Skeletal muscle tissue (tissue), 4 donors: Measurements from ENCODE around the gene ANGPTL8. TPM values are rescaled to one million over a fixed set of nuclear protein-coding genes. Genes with fewer than 3 reads are reported as not detected.

Source experiments
- H3K27ac ChIP-seq: one replicate; pipeline ENCODE4 v1.7.0; 2013; ENCODE audit warnings: mild to moderate bottlenecking, low read depth, low read length, inconsistent platforms
- H3K27me3 ChIP-seq, 3 donors: one replicate each; pipeline ENCODE4 v1.7.0; 2013; ENCODE audit warnings: low read length in 3 of 3; ENCODE audit not compliant: control insufficient read depth in 3 of 3, insufficient read depth in 3 of 3
- H3K36me3 ChIP-seq, 3 donors: one replicate each; pipeline ENCODE4 v1.7.0; 2013; ENCODE audit warnings: low read length in 3 of 3; ENCODE audit not compliant: control insufficient read depth in 3 of 3, insufficient read depth in 3 of 3
- H3K4me1 ChIP-seq, 3 donors: one replicate each; pipeline ENCODE4 v1.7.0; 2013; ENCODE audit warnings: low read length in 3 of 3, mild to moderate bottlenecking in 3 of 3; ENCODE audit not compliant: control insufficient read depth in 3 of 3, insufficient read depth in 3 of 3
- H3K4me3 ChIP-seq, 3 donors: one replicate each; pipeline ENCODE4 v1.7.0; 2013; ENCODE audit warnings: low read length in 3 of 3
- H3K9ac ChIP-seq, 3 donors: one replicate each; pipeline ENCODE4 v1.7.0; 2013; ENCODE audit warnings: low read length in 3 of 3, mild to moderate bottlenecking in 3 of 3, moderate library complexity in 2 of 3, low read depth in 1 of 3
- H3K9me3 ChIP-seq, 3 donors: one replicate each; pipeline ENCODE4 v1.7.0; 2013; ENCODE audit warnings: low read length in 3 of 3; ENCODE audit not compliant: control insufficient read depth in 3 of 3
- total RNA-seq: library from RNA; depleted of rRNA; stranded (reverse); fragments of >200 nt; gene quantifications from one replicate; pipeline ENCODE4 v1.2.3, GENCODE V29; 2014
- donor health status: Osteomylitis.

Gene ANGPTL8
- total RNA-seq, 1 donor from 2014 or later, result 3.1 TPM

- Histone ChIP-seq H3K27me3 (no peaks in the 10 kb centered on the region), H3K4me1 (peaks cover 7 to 23% (median 11%) of the 10 kb centered on the region in 3 donors), H3K9me3 (peaks cover 2 to 10% (median 3%) of the 10 kb centered on the region in 3 donors), H3K4me3 (peak overlapping the region; percentile 29 to 35 (median 30)), H3K9ac (peak overlapping the region in 1 of 3 donors; percentile 40), H3K36me3 (peaks cover 0 to 23% (median 6%) of the 10 kb centered on the region in 3 donors), H3K27ac (no peak overlapping the region)
Measured at GRCh38 chr19:11243798-11244169, 4.4 kb downstream of the ANGPTL8 start.

- Histone ChIP-seq H3K27me3 (no peaks in the 10 kb centered on the region), H3K9me3 (peaks cover 0 to 3% (median 0%) of the 10 kb centered on the region in 3 donors), H3K36me3 (peaks cover 0 to 18% (median 2%) of the 10 kb centered on the region in 3 donors), H3K27ac (peak overlapping the region; percentile 9), H3K4me1 (peaks cover 7 to 23% (median 11%) of the 10 kb centered on the region in 3 donors), H3K9ac (no peak overlapping the region), H3K4me3 (no peak overlapping the region)
Measured at GRCh38 chr19:11244846-11245589, 5.6 kb downstream of the ANGPTL8 start.

GRCh38 chr19:11246941-11247340, 7.5 kb downstream of the ANGPTL8 start:
- H3K4me3 ChIP-seq, result no peak overlapping the region
- H3K9ac ChIP-seq, result peak overlapping the region in 1 of 3 donors; percentile 25
- peak overlapping the region; percentile 6 for H3K27ac ChIP-seq
- H3K36me3 ChIP-seq, result peaks cover 0 to 11% (median 2%) of the 10 kb centered on the region in 3 donors
- H3K4me1 ChIP-seq, result peaks cover 7 to 23% (median 11%) of the 10 kb centered on the region in 3 donors
- H3K27me3 ChIP-seq, result no peaks in the 10 kb centered on the region
- H3K9me3 ChIP-seq, result no peaks in the 10 kb centered on the region

- Histone ChIP-seq H3K36me3 (peaks cover 3 to 13% (median 4%) of the 10 kb centered on the region in 3 donors), H3K4me1 (peaks cover 7 to 28% (median 14%) of the 10 kb centered on the region in 3 donors), H3K4me3 (no peak overlapping the region), H3K9ac (no peak overlapping the region), H3K27me3 (no peaks in the 10 kb centered on the region), H3K9me3 (no peaks in the 10 kb centered on the region), H3K27ac (peak overlapping the region; percentile 64)
Measured at GRCh38 chr19:11247391-11247790, 8.0 kb downstream of the ANGPTL8 start.

- no peaks in the 10 kb centered on the region for H3K9me3 ChIP-seq
- H3K36me3 ChIP-seq, result peaks cover 3 to 11% (median 5%) of the 10 kb centered on the region in 3 donors
- no peaks in the 10 kb centered on the region for H3K27me3 ChIP-seq
- H3K4me3 ChIP-seq, result no peak overlapping the region
- peak overlapping the region in 1 of 3 donors; percentile 40 for H3K9ac ChIP-seq
- H3K27ac ChIP-seq, result peak overlapping the region; percentile 64
- H3K4me1 ChIP-seq, result peaks cover 10 to 29% (median 20%) of the 10 kb centered on the region in 3 donors
Measured at GRCh38 chr19:11247934-11248333, 8.5 kb downstream of the ANGPTL8 start.

- Histone ChIP-seq H3K4me3 (no peak overlapping the region), H3K4me1 (peaks cover 6 to 31% (median 20%) of the 10 kb centered on the region in 3 donors), H3K9me3 (no peaks in the 10 kb centered on the region), H3K27me3 (no peaks in the 10 kb centered on the region), H3K9ac (no peak overlapping the region), H3K36me3 (peaks cover 3 to 9% (median 5%) of the 10 kb centered on the region in 3 donors), H3K27ac (no peak overlapping the region)
Measured at GRCh38 chr19:11248852-11249251, 9.4 kb downstream of the ANGPTL8 start.

GRCh38 chr19:11251217-11251616, 11.8 kb downstream of the ANGPTL8 start:
- Histone ChIP-seq H3K4me1 (peaks cover 10 to 40% (median 22%) of the 10 kb centered on the region in 3 donors), H3K27me3 (peaks cover 0 to 3% (median 0%) of the 10 kb centered on the region in 3 donors), H3K9ac (no peak overlapping the region), H3K9me3 (no peaks in the 10 kb centered on the region), H3K4me3 (no peak overlapping the region), H3K36me3 (peaks cover 3 to 9% (median 5%) of the 10 kb centered on the region in 3 donors), H3K27ac (no peak overlapping the region)

GRCh38 chr19:11251650-11252314, 12.4 kb downstream of the ANGPTL8 start:
- Histone ChIP-seq H3K27ac (no peak overlapping the region), H3K4me1 (peaks cover 10 to 37% (median 22%) of the 10 kb centered on the region in 3 donors), H3K36me3 (peaks cover 3 to 9% (median 5%) of the 10 kb centered on the region in 3 donors), H3K4me3 (no peak overlapping the region), H3K9ac (no peak overlapping the region), H3K9me3 (no peaks in the 10 kb centered on the region), H3K27me3 (peaks cover 0 to 3% (median 0%) of the 10 kb centered on the region in 3 donors)

GRCh38 chr19:11252665-11253355, 13.4 kb downstream of the ANGPTL8 start:
- peaks cover 3 to 9% (median 5%) of the 10 kb centered on the region in 3 donors for H3K36me3 ChIP-seq
- H3K4me3 ChIP-seq, result no peak overlapping the region
- peak overlapping the region; percentile 36 for H3K27ac ChIP-seq
- peaks cover 7 to 28% (median 18%) of the 10 kb centered on the region in 3 donors for H3K4me1 ChIP-seq
- H3K9ac ChIP-seq, result peak overlapping the region in 1 of 3 donors; percentile 25
- H3K9me3 ChIP-seq, result no peaks in the 10 kb centered on the region
- peaks cover 0 to 3% (median 0%) of the 10 kb centered on the region in 3 donors for H3K27me3 ChIP-seq
